Uterus (tissue), 2 donors: ENCODE measurements around the gene ASPSCR1.

Source experiments
- CTCF ChIP-seq, 4 experiments: fragments of 200-600 bp in 2 of 4; fragments of 450-650 bp in 2 of 4; sonication (generic) in 2 of 4; IDR thresholded peaks; one replicate each; pipeline ENCODE4 v1.5.1; 2016 to 2019; ENCODE audit warnings: antibody characterized with exemption in 4 of 4, mild to moderate bottlenecking in 2 of 4, moderate library complexity in 1 of 4
- POLR2A ChIP-seq, 2 donors: fragments of 450-650 bp; IDR thresholded peaks; one replicate each; pipeline ENCODE4 v1.6.1; 2016; ENCODE audit warnings: antibody characterized with exemption in 2 of 2, mild to moderate bottlenecking in 1 of 2, moderate library complexity in 1 of 2

GRCh38 chr17:81973432-81973831 is 4.0 kb upstream of the ASPSCR1 start:
- TF ChIP-seq CTCF (IDR thresholded peaks at IDR 0.05) (no peak), POLR2A (IDR thresholded peaks at IDR 0.05) (no peak)
